ENCODE data around the gene PIGK.

PIGK gene

DNA sequence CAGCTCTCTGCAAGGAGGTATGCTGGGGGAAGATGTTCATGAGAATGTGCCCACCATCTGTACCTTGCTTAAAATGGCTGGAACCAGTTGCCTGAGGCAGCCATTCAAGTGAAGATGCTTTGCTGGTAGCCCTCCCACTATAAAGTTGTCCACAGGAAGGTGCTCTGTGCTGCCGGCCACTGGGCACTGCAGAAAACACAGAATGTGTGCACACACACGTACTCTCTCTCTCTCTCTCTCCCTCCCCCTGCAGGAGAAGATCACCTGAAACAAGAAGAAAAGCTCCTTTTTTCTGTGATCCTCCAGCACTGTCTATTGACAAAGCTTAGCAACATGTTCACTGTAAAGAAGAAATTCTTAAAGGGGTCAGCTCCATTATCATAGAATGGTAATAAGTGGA, 134.8 kb downstream of the PIGK start:
- TF ChIP-seq, protein P1, sequence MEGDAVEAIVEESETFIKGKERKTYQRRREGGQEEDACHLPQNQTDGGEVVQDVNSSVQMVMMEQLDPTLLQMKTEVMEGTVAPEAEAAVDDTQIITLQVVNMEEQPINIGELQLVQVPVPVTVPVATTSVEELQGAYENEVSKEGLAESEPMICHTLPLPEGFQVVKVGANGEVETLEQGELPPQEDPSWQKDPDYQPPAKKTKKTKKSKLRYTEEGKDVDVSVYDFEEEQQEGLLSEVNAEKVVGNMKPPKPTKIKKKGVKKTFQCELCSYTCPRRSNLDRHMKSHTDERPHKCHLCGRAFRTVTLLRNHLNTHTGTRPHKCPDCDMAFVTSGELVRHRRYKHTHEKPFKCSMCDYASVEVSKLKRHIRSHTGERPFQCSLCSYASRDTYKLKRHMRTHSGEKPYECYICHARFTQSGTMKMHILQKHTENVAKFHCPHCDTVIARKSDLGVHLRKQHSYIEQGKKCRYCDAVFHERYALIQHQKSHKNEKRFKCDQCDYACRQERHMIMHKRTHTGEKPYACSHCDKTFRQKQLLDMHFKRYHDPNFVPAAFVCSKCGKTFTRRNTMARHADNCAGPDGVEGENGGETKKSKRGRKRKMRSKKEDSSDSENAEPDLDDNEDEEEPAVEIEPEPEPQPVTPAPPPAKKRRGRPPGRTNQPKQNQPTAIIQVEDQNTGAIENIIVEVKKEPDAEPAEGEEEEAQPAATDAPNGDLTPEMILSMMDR (IDR thresholded peaks at IDR 0.05), result no peak
- Histone ChIP-seq H3K27ac (no peak overlapping the region), H3K27me3 (no peaks in the 10 kb centered on the region), H3K9me3 (no peaks in the 10 kb centered on the region), H3K4me1 (ENCODE audit: control insufficient read depth in 1 of 2, insufficient read depth in 1 of 2, low read depth in 1 of 2, low read length in 1 of 2) (no peaks in the 10 kb centered on the region), H3K36me3 (no peaks in the 10 kb centered on the region), H3K4me3 (ENCODE audit: low read depth in 1 of 2, low read length in 1 of 2) (no peak overlapping the region)

DNA sequence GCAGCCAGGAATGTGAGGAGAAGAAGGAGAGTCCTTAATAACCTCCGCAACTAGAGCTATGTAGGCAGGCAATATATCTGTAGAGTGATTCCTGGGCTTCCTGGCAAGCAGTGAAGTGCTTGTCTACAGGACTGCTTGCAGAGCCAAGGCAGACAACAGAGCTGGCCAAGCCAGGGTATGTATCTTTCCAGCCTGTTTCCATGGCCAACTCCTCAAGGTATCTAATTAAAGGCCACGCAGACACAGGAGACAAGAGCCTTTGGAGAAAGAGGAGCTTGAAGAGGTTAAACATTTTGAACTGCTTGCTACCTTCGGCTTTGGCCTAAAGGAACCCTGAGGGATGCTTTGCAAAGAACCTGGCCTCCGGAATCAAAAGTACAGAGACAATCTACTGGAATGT, 137.4 kb downstream of the PIGK start:
- TF ChIP-seq, protein P1 (IDR thresholded peaks at IDR 0.05), result no peak
- Histone ChIP-seq H3K9me3 (no peaks in the 10 kb centered on the region), H3K36me3 (no peaks in the 10 kb centered on the region), H3K4me1 (ENCODE audit: control insufficient read depth in 1 of 2, insufficient read depth in 1 of 2, low read depth in 1 of 2, low read length in 1 of 2) (no peaks in the 10 kb centered on the region), H3K4me3 (ENCODE audit: low read depth in 1 of 2, low read length in 1 of 2) (no peak overlapping the region), H3K27me3 (no peaks in the 10 kb centered on the region), H3K27ac (no peak overlapping the region)

DNA sequence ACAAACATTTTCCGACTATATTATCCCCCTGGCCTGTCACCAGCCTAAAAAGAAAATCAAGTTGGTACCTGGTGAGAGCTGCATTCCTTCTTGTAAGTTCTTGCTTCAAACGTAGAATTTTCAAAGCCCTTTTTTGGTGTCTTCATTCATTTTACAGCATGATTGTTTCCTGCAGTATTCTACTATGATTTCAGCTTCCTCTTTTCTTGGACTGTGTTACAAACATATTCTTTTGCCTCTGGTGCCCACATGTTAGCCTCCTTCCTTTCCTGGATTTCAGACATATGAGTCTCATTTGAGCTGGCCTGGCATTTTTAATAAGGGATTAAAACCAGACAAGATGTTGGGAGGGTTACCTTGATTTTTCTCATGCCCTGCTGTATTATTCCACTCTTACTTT, 142.5 kb downstream of the PIGK start:
- Histone ChIP-seq H3K36me3 (no peaks in the 10 kb centered on the region), H3K4me3 (ENCODE audit: low read depth in 1 of 2, low read length in 1 of 2) (no peak overlapping the region), H3K27ac (no peak overlapping the region), H3K9me3 (no peaks in the 10 kb centered on the region), H3K4me1 (ENCODE audit: control insufficient read depth in 1 of 2, insufficient read depth in 1 of 2, low read depth in 1 of 2, low read length in 1 of 2) (no peaks in the 10 kb centered on the region), H3K27me3 (no peaks in the 10 kb centered on the region)
- TF ChIP-seq, protein P1 (IDR thresholded peaks at IDR 0.05), result no peak

DNA sequence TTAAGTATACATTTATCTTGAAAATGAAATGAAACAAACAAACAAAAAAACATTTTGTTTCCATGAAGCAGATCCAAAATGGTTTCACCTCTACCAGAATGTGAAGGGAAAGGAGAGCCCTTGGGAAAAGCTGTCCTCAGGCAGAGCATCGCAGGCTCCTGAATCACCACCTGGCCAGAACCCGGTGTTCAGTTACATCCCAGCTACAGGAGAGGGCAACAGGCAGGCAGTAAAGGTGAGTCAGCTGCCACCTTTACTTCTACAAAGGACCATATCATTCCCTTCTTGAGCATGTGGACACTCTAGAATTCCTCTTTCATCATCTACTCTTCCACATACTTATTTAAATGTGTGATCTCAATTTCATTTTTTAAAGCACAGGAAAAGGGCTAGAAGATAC, 151.2 kb downstream of the PIGK start:
- Histone ChIP-seq H3K27ac (no peak overlapping the region), H3K27me3 (peaks cover 14% of the 10 kb centered on the region), H3K4me1 (ENCODE audit: control insufficient read depth in 1 of 2, insufficient read depth in 1 of 2, low read depth in 1 of 2, low read length in 1 of 2) (no peaks in the 10 kb centered on the region), H3K4me3 (ENCODE audit: low read depth in 1 of 2, low read length in 1 of 2) (no peak overlapping the region), H3K9me3 (no peaks in the 10 kb centered on the region), H3K36me3 (no peaks in the 10 kb centered on the region)
- TF ChIP-seq, protein P1 (IDR thresholded peaks at IDR 0.05), result no peak

DNA sequence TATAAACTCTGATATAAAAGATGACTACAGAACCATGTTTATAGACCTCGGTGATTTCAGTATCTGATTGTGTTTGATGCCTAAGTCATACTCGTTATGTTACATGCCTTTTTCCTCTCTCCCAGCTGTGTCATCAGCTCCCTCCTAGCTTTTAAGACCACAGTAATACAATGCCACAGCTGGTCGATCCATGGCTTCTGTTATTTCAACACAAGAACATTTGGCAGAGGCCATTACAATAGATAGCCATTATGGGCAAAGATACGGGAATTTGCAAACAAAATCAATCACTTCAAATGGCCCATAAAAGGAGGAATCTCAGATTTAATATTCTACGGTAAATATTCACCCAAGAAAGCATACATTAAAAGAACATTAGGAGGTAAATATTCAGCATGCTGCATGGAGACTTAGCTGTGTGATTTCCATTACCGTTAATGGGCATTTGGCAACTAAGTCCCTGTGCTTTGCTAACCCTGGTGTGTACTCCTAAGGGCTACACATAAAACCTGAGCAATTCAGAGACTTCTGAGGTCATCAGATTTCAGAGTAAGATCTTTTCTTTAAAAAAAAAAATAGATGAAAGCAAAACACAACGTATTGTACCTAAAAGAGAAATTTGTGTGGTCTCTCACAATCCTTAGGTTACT, 153.4 kb downstream of the PIGK start:
- TF ChIP-seq, protein P1 (IDR thresholded peaks at IDR 0.05), result no peak
- Histone ChIP-seq H3K4me3 (ENCODE audit: low read depth in 1 of 2, low read length in 1 of 2) (no peak overlapping the region), H3K27me3 (peaks cover 16% of the 10 kb centered on the region), H3K4me1 (ENCODE audit: control insufficient read depth in 1 of 2, insufficient read depth in 1 of 2, low read depth in 1 of 2, low read length in 1 of 2) (no peaks in the 10 kb centered on the region), H3K27ac (no peak overlapping the region), H3K36me3 (no peaks in the 10 kb centered on the region), H3K9me3 (no peaks in the 10 kb centered on the region)
